ENCODE measurements around the gene GPRIN3.

- TF ChIP-seq, protein P1, sequence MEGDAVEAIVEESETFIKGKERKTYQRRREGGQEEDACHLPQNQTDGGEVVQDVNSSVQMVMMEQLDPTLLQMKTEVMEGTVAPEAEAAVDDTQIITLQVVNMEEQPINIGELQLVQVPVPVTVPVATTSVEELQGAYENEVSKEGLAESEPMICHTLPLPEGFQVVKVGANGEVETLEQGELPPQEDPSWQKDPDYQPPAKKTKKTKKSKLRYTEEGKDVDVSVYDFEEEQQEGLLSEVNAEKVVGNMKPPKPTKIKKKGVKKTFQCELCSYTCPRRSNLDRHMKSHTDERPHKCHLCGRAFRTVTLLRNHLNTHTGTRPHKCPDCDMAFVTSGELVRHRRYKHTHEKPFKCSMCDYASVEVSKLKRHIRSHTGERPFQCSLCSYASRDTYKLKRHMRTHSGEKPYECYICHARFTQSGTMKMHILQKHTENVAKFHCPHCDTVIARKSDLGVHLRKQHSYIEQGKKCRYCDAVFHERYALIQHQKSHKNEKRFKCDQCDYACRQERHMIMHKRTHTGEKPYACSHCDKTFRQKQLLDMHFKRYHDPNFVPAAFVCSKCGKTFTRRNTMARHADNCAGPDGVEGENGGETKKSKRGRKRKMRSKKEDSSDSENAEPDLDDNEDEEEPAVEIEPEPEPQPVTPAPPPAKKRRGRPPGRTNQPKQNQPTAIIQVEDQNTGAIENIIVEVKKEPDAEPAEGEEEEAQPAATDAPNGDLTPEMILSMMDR (IDR thresholded peaks at IDR 0.05), result no peak
- no peak for TF ChIP-seq POLR2A (IDR thresholded peaks at IDR 0.05)
Measured at GRCh38 chr4:89331686-89332544, 24.3 kb upstream of the GPRIN3 start.

Data from vagina (tissue), 2 donors.